Neural cell (in vitro differentiated cells): ENCODE data around the gene ACBD3. TPM values are rescaled to one million over a fixed set of nuclear protein-coding genes. Genes with fewer than 3 reads are reported as not detected.

Source experiments
- H2AFZ ChIP-seq: fragments of 200-600, 300-800 bp; sonication (generic), shearing (Covaris generic); 2 replicates; pipeline ENCODE4 v1.6.0; 2014; ENCODE audit warnings: low read depth, mild to moderate bottlenecking, antibody characterized with exemption, low read length, moderate library complexity
- H3F3A ChIP-seq: fragments of 200-600 bp; shearing (Covaris generic); 2 replicates; pipeline ENCODE4 v1.6.1; 2016; ENCODE audit warnings: mild to moderate bottlenecking, moderate library complexity, mixed read lengths, antibody characterized with exemption, low read length; ENCODE audit not compliant: insufficient read depth, poor library complexity, severe bottlenecking
- H3K27ac ChIP-seq: fragments of 200-600, 300-800 bp; sonication (generic), shearing (Covaris generic); 2 replicates; pipeline ENCODE4 v1.5.1; 2014; ENCODE audit warnings: mild to moderate bottlenecking, low read length, moderate library complexity
- H3K27me3 ChIP-seq: fragments of 300-800, 200-600 bp; sonication (generic), shearing (Covaris generic); 2 replicates; pipeline ENCODE4 v1.6.0; 2014; ENCODE audit warnings: mild to moderate bottlenecking, low read depth, low read length, moderate library complexity; ENCODE audit not compliant: insufficient read depth
- H3K36me3 ChIP-seq: fragments of 300-800, 200-600 bp; sonication (generic), shearing (Covaris generic); 2 replicates; pipeline ENCODE4 v1.5.1; 2014; ENCODE audit warnings: mild to moderate bottlenecking, antibody characterized with exemption, low read length, moderate library complexity; ENCODE audit not compliant: insufficient read depth
- H3K4me2 ChIP-seq: fragments of 300-800, 200-600 bp; sonication (generic), shearing (Covaris generic); 2 replicates; pipeline ENCODE4 v1.6.0; 2014; ENCODE audit warnings: mild to moderate bottlenecking, low read length
- H3K4me3 ChIP-seq: fragments of 300-800, 200-600 bp; sonication (generic), shearing (Covaris generic); 2 replicates; pipeline ENCODE4 v1.5.1; 2014; ENCODE audit warnings: mild to moderate bottlenecking, low read length, moderate library complexity
- H3K79me2 ChIP-seq: fragments of 200-600 bp; shearing (Covaris generic); replicated peaks from 2 replicates; pipeline ENCODE4 v1.6.0; 2014; ENCODE audit warnings: mild to moderate bottlenecking, low read length, moderate library complexity; ENCODE audit not compliant: insufficient read depth
- H3K9ac ChIP-seq: fragments of 300-800, 200-600 bp; sonication (generic), shearing (Covaris generic); 2 replicates; pipeline ENCODE4 v1.6.1; 2016; ENCODE audit warnings: mild to moderate bottlenecking, low read length, mixed read lengths
- H3K9me2 ChIP-seq: fragments of 200-600 bp; shearing (Covaris generic); 2 replicates; pipeline ENCODE4 v1.6.1; 2016; ENCODE audit warnings: mild to moderate bottlenecking, low read length, mixed read lengths; ENCODE audit not compliant: insufficient read depth
- H3K9me3 ChIP-seq: fragments of 200-600, 300-800 bp; sonication (generic), shearing (Covaris generic); 2 replicates; pipeline ENCODE4 v1.6.1; 2016; ENCODE audit warnings: mild to moderate bottlenecking, mixed run types, low read length, moderate library complexity, mixed read lengths
- H4K20me1 ChIP-seq: fragments of 200-600 bp; shearing (Covaris generic); 2 replicates; pipeline ENCODE4 v1.6.1; 2016; ENCODE audit warnings: mild to moderate bottlenecking, mixed run types; ENCODE audit not compliant: insufficient read depth
- CTCF ChIP-seq: fragments of 450-650 bp; IDR thresholded peaks from 2 replicates; pipeline ENCODE4 v1.5.1; 2014; ENCODE audit warnings: antibody characterized with exemption, mild to moderate bottlenecking, moderate library complexity; ENCODE audit not compliant: poor library complexity, severe bottlenecking
- EP300 ChIP-seq: fragments of 450-650 bp; conservative IDR thresholded peaks from 2 replicates; pipeline ENCODE4 v1.6.1; 2014; ENCODE audit warnings: antibody characterized with exemption, mild to moderate bottlenecking, moderate library complexity; ENCODE audit not compliant: poor library complexity, severe bottlenecking
- EZH2 ChIP-seq: fragments of 200-600, 300-800 bp; shearing (Covaris generic), sonication (generic); IDR thresholded peaks from 2 replicates; pipeline ENCODE4 v1.6.1; 2014; ENCODE audit warnings: antibody characterized with exemption, low read length, borderline replicate concordance, mild to moderate bottlenecking; ENCODE audit not compliant: insufficient read depth, poor library complexity, severe bottlenecking
- MXI1 ChIP-seq: fragments of 450-650 bp; conservative IDR thresholded peaks from 2 replicates; pipeline ENCODE4 v1.6.1; 2014; ENCODE audit warnings: antibody characterized with exemption, mild to moderate bottlenecking; ENCODE audit not compliant: poor library complexity, severe bottlenecking
- POLR2AphosphoS5 ChIP-seq: IDR thresholded peaks from 2 replicates; pipeline ENCODE4 v1.6.1; 2012
- RAD21 ChIP-seq: fragments of 450-650 bp; conservative IDR thresholded peaks from 2 replicates; pipeline ENCODE4 v1.6.1; 2014; ENCODE audit warnings: antibody characterized with exemption, mild to moderate bottlenecking, moderate library complexity
- REST ChIP-seq: IDR thresholded peaks from 2 replicates; pipeline ENCODE4 v1.6.1; 2012; ENCODE audit warnings: borderline replicate concordance
- SMC3 ChIP-seq: fragments of 450-650 bp; conservative IDR thresholded peaks from 2 replicates; pipeline ENCODE4 v1.6.1; 2014; ENCODE audit warnings: antibody characterized with exemption, mild to moderate bottlenecking, moderate library complexity; ENCODE audit not compliant: poor library complexity
- TAF1 ChIP-seq: IDR thresholded peaks from 2 replicates; pipeline ENCODE4 v1.6.1; 2012; ENCODE audit warnings: low read depth
- polyA plus RNA-seq: library from polyadenylated mRNA; depleted of rRNA; stranded (reverse); fragments of >200 nt; gene quantifications from 2 replicates; pipeline ENCODE4 v1.2.3, GENCODE V29; 2014

ACBD3 gene
- polyA plus RNA-seq, 1 donor from 2014 or later, result 30.8 TPM

GRCh38 chr1:226126824-226127569 is 59.5 kb downstream of the ACBD3 start:
- Histone ChIP-seq H3K9ac (no peak overlapping the region), H3K27me3 (peaks cover 3% of the 10 kb centered on the region), H3K4me3 (no peak overlapping the region), H3F3A (no peaks in the 10 kb centered on the region), H3K27ac (no peak overlapping the region), H3K4me2 (no peak overlapping the region), H3K9me2 (no peaks in the 10 kb centered on the region), H2AFZ (no peak overlapping the region), H3K36me3 (no peaks in the 10 kb centered on the region), H4K20me1 (no peaks in the 10 kb centered on the region), H3K79me2 (no peaks in the 10 kb centered on the region), H3K9me3 (no peaks in the 10 kb centered on the region)
- TF ChIP-seq TAF1 (no peak), MXI1 (no peak), EP300 (no peak), EZH2 (no peak)

- H3F3A ChIP-seq, result no peaks in the 10 kb centered on the region
- H3K36me3 ChIP-seq, result no peaks in the 10 kb centered on the region
- TF ChIP-seq SMC3 (no peak), POLR2AphosphoS5 (no peak), TAF1 (no peak), REST (no peak), EZH2 (no peak)
- H3K79me2 ChIP-seq, result no peaks in the 10 kb centered on the region
- no peak overlapping the region for H3K27ac ChIP-seq
- no peaks in the 10 kb centered on the region for H3K9me2 ChIP-seq
- H2AFZ ChIP-seq, result no peak overlapping the region
- no peak overlapping the region for H3K4me2 ChIP-seq
- no peaks in the 10 kb centered on the region for H3K9me3 ChIP-seq
- H3K4me3 ChIP-seq, result no peak overlapping the region
- H3K27me3 ChIP-seq, result peaks cover 3% of the 10 kb centered on the region
- no peaks in the 10 kb centered on the region for H4K20me1 ChIP-seq
- no peak overlapping the region for H3K9ac ChIP-seq
Measured at GRCh38 chr1:226125831-226126230, 60.7 kb downstream of the ACBD3 start.

GRCh38 chr1:226125097-226125630 is 61.4 kb downstream of the ACBD3 start:
- Histone ChIP-seq H3K27ac (no peak overlapping the region), H3K79me2 (no peaks in the 10 kb centered on the region), H3K9me2 (no peaks in the 10 kb centered on the region), H3K4me3 (no peak overlapping the region), H3K27me3 (peaks cover 3% of the 10 kb centered on the region), H3K9me3 (no peaks in the 10 kb centered on the region), H2AFZ (no peak overlapping the region), H4K20me1 (no peaks in the 10 kb centered on the region), H3K4me2 (no peak overlapping the region), H3K9ac (no peak overlapping the region), H3F3A (no peaks in the 10 kb centered on the region), H3K36me3 (no peaks in the 10 kb centered on the region)
- TF ChIP-seq CTCF (peak; percentile 98), EZH2 (no peak), EP300 (peak; percentile 16), REST (no peak), TAF1 (peak; percentile 42), SMC3 (peak; percentile 86), POLR2AphosphoS5 (no peak), MXI1 (peak; percentile 42), RAD21 (peak; percentile 91)
